Subcutaneous adipose tissue (tissue), 4 donors: Measurements from ENCODE around the gene HTR1B. TPM values are rescaled to one million over a fixed set of nuclear protein-coding genes. Genes with fewer than 3 reads are reported as not detected.

Experiments
- total RNA-seq, 4 donors: library from RNA; depleted of rRNA; stranded (reverse); fragments of >200 nt; gene quantifications; one replicate each; pipeline ENCODE4 v1.1.0, GENCODE V29; 2016
- TF ChIP-seq, protein P1 (sequence below): fragments of 450-650 bp; IDR thresholded peaks from one replicate; pipeline ENCODE4 v1.5.1; 2016; ENCODE audit warnings: low read depth, mild to moderate bottlenecking, control low read depth, antibody characterized with exemption, moderate library complexity

Gene HTR1B
- total RNA-seq, 4 donors from 2014 or later, result not detected

DNA sequence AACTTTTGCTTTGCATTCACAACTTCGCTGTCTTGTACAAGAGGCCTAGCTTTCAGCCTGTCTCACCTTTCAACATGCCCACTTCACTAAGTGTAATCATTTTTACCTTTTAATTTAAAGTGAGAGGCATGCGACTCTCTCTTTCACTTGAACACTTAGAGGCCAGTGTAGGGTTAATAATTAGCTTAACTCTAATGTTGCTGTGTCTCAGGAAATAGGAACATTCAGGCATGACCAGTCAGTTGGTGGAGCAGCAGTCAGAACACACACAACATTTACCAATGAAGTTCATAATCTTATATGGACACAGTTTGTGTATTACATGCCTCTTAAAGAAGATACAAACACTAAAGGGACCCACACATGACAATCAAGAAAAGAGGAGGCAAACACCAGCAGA, 47.6 kb downstream of the HTR1B start:
- TF ChIP-seq, protein P1, sequence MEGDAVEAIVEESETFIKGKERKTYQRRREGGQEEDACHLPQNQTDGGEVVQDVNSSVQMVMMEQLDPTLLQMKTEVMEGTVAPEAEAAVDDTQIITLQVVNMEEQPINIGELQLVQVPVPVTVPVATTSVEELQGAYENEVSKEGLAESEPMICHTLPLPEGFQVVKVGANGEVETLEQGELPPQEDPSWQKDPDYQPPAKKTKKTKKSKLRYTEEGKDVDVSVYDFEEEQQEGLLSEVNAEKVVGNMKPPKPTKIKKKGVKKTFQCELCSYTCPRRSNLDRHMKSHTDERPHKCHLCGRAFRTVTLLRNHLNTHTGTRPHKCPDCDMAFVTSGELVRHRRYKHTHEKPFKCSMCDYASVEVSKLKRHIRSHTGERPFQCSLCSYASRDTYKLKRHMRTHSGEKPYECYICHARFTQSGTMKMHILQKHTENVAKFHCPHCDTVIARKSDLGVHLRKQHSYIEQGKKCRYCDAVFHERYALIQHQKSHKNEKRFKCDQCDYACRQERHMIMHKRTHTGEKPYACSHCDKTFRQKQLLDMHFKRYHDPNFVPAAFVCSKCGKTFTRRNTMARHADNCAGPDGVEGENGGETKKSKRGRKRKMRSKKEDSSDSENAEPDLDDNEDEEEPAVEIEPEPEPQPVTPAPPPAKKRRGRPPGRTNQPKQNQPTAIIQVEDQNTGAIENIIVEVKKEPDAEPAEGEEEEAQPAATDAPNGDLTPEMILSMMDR, result no peak

Other genes starting within 250 kb of the HTR1B start
- under 1 TPM in 2 of 4 donors, not detected in 2; under 0.01 to 0.16 TPM for gene MEI4, start 189.5 kb upstream of the HTR1B start, total RNA-seq